WTC11 (cell line): ENCODE measurements around the gene MOB3B.

Experiments
- AFF4 ChIP-seq: sonication (generic); formaldehyde crosslinking; IDR thresholded peaks from 2 replicates; pipeline ENCODE4 v1.8.1; 2023; ENCODE audit warnings: mild to moderate bottlenecking, missing genetic modification reagents, borderline replicate concordance
- ATF1 ChIP-seq: sonication (generic); formaldehyde crosslinking; IDR thresholded peaks from 2 replicates; pipeline ENCODE4 v1.8.1; 2023; ENCODE audit warnings: mild to moderate bottlenecking, moderate library complexity, missing genetic modification reagents
- ATF6 ChIP-seq: sonication (generic); formaldehyde crosslinking; IDR thresholded peaks from 2 replicates; pipeline ENCODE4 v1.8.1; 2023; ENCODE audit warnings: mild to moderate bottlenecking, missing genetic modification reagents
- CBFB ChIP-seq: sonication (generic); formaldehyde crosslinking; IDR thresholded peaks from 2 replicates; pipeline ENCODE4 v1.8.1; 2022; ENCODE audit warnings: mild to moderate bottlenecking, low read depth, missing genetic modification reagents
- CREB1 ChIP-seq: sonication (generic); formaldehyde crosslinking; IDR thresholded peaks from 2 replicates; pipeline ENCODE4 v1.8.0; 2023; ENCODE audit warnings: mild to moderate bottlenecking, missing genetic modification reagents
- CTCF ChIP-seq: fragments of 200-600 bp; IDR thresholded peaks from 2 replicates; pipeline ENCODE4 v1.8.0; 2022; ENCODE audit warnings: antibody characterized with exemption
- ESRRA ChIP-seq: sonication (generic); formaldehyde crosslinking; IDR thresholded peaks from 2 replicates; pipeline ENCODE4 v1.8.1; 2022; ENCODE audit warnings: mild to moderate bottlenecking, missing genetic modification reagents, borderline replicate concordance
- FOXP4 ChIP-seq: sonication (generic); formaldehyde crosslinking; IDR thresholded peaks from 2 replicates; pipeline ENCODE4 v1.8.0; 2022; ENCODE audit warnings: mild to moderate bottlenecking, missing genetic modification reagents
- KAT7 ChIP-seq: sonication (generic); formaldehyde crosslinking; IDR thresholded peaks from 2 replicates; pipeline ENCODE4 v1.8.1; 2023; ENCODE audit warnings: missing genetic modification reagents, mild to moderate bottlenecking, borderline replicate concordance
- MAX ChIP-seq: sonication (generic); formaldehyde crosslinking; IDR thresholded peaks from 2 replicates; pipeline ENCODE4 v1.8.0; 2022; ENCODE audit warnings: mild to moderate bottlenecking, missing genetic modification reagents
- MYBL2 ChIP-seq: sonication (generic); formaldehyde crosslinking; IDR thresholded peaks from 2 replicates; pipeline ENCODE4 v1.8.1; 2023; ENCODE audit warnings: mild to moderate bottlenecking, moderate library complexity, missing genetic modification reagents
- NR3C1 ChIP-seq: sonication (generic); formaldehyde crosslinking; conservative IDR thresholded peaks from 2 replicates; pipeline ENCODE4 v1.8.1; 2023; ENCODE audit warnings: low read depth, mild to moderate bottlenecking, missing genetic modification reagents
- SP1 ChIP-seq: sonication (generic); formaldehyde crosslinking; conservative IDR thresholded peaks from 2 replicates; pipeline ENCODE4 v1.8.1; 2022; ENCODE audit warnings: missing genetic modification reagents
- USF1 ChIP-seq: sonication (generic); formaldehyde crosslinking; IDR thresholded peaks from 2 replicates; pipeline ENCODE4 v1.8.0; 2022; ENCODE audit warnings: mild to moderate bottlenecking, missing genetic modification reagents

- no peak for TF ChIP-seq SP1 (CRISPR knock-in tag)
- no peak for TF ChIP-seq CBFB (CRISPR knock-in tag)
- TF ChIP-seq NR3C1: no peak
- TF ChIP-seq MYBL2 (CRISPR knock-in tag): no peak
- no peak for TF ChIP-seq USF1
- TF ChIP-seq CTCF: no peak
- no peak for TF ChIP-seq MAX (CRISPR knock-in tag)
- no peak for TF ChIP-seq ATF6 (CRISPR knock-in tag)
- no peak for TF ChIP-seq ESRRA (CRISPR knock-in tag)
- no peak for TF ChIP-seq AFF4 (CRISPR knock-in tag)
- no peak for TF ChIP-seq ATF1 (CRISPR knock-in tag)
- TF ChIP-seq CREB1 (CRISPR knock-in tag): no peak
- no peak for TF ChIP-seq FOXP4 (CRISPR knock-in tag)
- no peak for TF ChIP-seq KAT7 (CRISPR knock-in tag)
Observed at GRCh38 chr9:27556470-27556869, 26.9 kb upstream of the MOB3B start.
